ENCODE data around the gene RTRAF. TPM values are rescaled to one million over a fixed set of nuclear protein-coding genes. Genes with fewer than 3 reads are reported as not detected.

The RTRAF gene
- total RNA-seq, 1 donor from 2014 or later: 226 TPM

- intact Hi-C loops (cut with micrococcal nuclease): no loop called here
- Mint-ChIP-seq H3K27me3 (peaks cover 41% of the 10 kb centered on the region), H3K4me3 (no peak overlapping the region), H3K4me1 (no peaks in the 10 kb centered on the region), H3K9me3 (peaks cover 4% of the 10 kb centered on the region), H3K36me3 (ENCODE audit: low read depth) (no peaks in the 10 kb centered on the region), H3K27ac (no peak overlapping the region)
- DNase-seq: no peak
Observed at GRCh38 chr14:52054678-52055077, 65.3 kb downstream of the RTRAF start.

GRCh38 chr14:52055167-52055566 lies 65.8 kb downstream of the RTRAF start:
- DNase-seq: no peak
- H3K9me3 Mint-ChIP-seq: peaks cover 4% of the 10 kb centered on the region
- peaks cover 44% of the 10 kb centered on the region for H3K27me3 Mint-ChIP-seq
- H3K27ac Mint-ChIP-seq: no peak overlapping the region
- H3K4me1 Mint-ChIP-seq: no peaks in the 10 kb centered on the region
- intact Hi-C loops (cut with micrococcal nuclease): no loop called here
- no peaks in the 10 kb centered on the region for H3K36me3 Mint-ChIP-seq (ENCODE audit: low read depth)
- no peak overlapping the region for H3K4me3 Mint-ChIP-seq

- no peak for DNase-seq
- Mint-ChIP-seq H3K4me1 (no peaks in the 10 kb centered on the region), H3K4me3 (no peak overlapping the region), H3K27ac (no peak overlapping the region), H3K36me3 (ENCODE audit: low read depth) (no peaks in the 10 kb centered on the region), H3K9me3 (peaks cover 4% of the 10 kb centered on the region), H3K27me3 (peaks cover 57% of the 10 kb centered on the region)
- intact Hi-C loops (cut with micrococcal nuclease): no loop called here
Observed at GRCh38 chr14:52058341-52058740, 69.0 kb downstream of the RTRAF start.

- no peak for DNase-seq
- peaks cover 60% of the 10 kb centered on the region for H3K27me3 Mint-ChIP-seq
- H3K36me3 Mint-ChIP-seq (ENCODE audit: low read depth): no peaks in the 10 kb centered on the region
- no peaks in the 10 kb centered on the region for H3K4me1 Mint-ChIP-seq
- intact Hi-C loops (cut with micrococcal nuclease): loop anchor here (10.0 kb wide), 1 partner anchor 205 kb away; the partner anchor contains the start of gene PTGDR
- H3K4me3 Mint-ChIP-seq: no peak overlapping the region
- H3K9me3 Mint-ChIP-seq: peaks cover 4% of the 10 kb centered on the region
- no peak overlapping the region for H3K27ac Mint-ChIP-seq
Observed at GRCh38 chr14:52059649-52060048, 70.3 kb downstream of the RTRAF start.

GRCh38 chr14:52060080-52060479 lies 70.7 kb downstream of the RTRAF start:
- Mint-ChIP-seq H3K4me1 (no peaks in the 10 kb centered on the region), H3K9me3 (peaks cover under 1% of the 10 kb centered on the region), H3K36me3 (ENCODE audit: low read depth) (no peaks in the 10 kb centered on the region), H3K27ac (no peak overlapping the region), H3K27me3 (peaks cover 59% of the 10 kb centered on the region), H3K4me3 (no peak overlapping the region)
- intact Hi-C loops (cut with micrococcal nuclease): loop anchor here (10.0 kb wide), 1 partner anchor 205 kb away; the partner anchor contains the start of gene PTGDR
- DNase-seq: no peak

Other genes with a start within 250 kb of the RTRAF start
- gene GNG2, start 128.9 kb upstream of the RTRAF start, total RNA-seq: 104 and 105 TPM in 2 replicates
- gene NID2, start 79.5 kb downstream of the RTRAF start, total RNA-seq: 0.09 TPM in 2 replicates